Subcutaneous abdominal adipose tissue (tissue), 5 donors: Measurements from ENCODE around the gene APCDD1L.
"Not testable (repeated sequence)": the region's sequence is repeated elsewhere in the genome, so short reads cannot be mapped to it uniquely, and the experiment has no call there.

Experiments used
- H3K27ac ChIP-seq: one replicate; pipeline ENCODE4 v1.7.0; 2013; ENCODE audit warnings: low read depth, mild to moderate bottlenecking, inconsistent platforms, low read length, moderate library complexity
- H3K27me3 ChIP-seq, 5 donors: one replicate each; pipeline ENCODE4 v1.7.0; 2013; ENCODE audit warnings: low read length in 5 of 5, inconsistent platforms in 1 of 5; ENCODE audit not compliant: control insufficient read depth in 5 of 5, insufficient read depth in 4 of 5
- H3K36me3 ChIP-seq, 5 donors: one replicate each; pipeline ENCODE4 v1.7.0; 2013; ENCODE audit warnings: low read length in 5 of 5; ENCODE audit not compliant: control insufficient read depth in 5 of 5, insufficient read depth in 5 of 5
- H3K4me1 ChIP-seq, 5 donors: one replicate each; pipeline ENCODE4 v1.7.0; 2013; ENCODE audit warnings: low read length in 5 of 5, mild to moderate bottlenecking in 3 of 5, moderate library complexity in 1 of 5; ENCODE audit not compliant: control insufficient read depth in 5 of 5, insufficient read depth in 5 of 5
- H3K4me3 ChIP-seq, 5 donors: one replicate each; pipeline ENCODE4 v1.7.0; 2013; ENCODE audit warnings: low read length in 5 of 5, low read depth in 1 of 5
- H3K9ac ChIP-seq, 5 donors: one replicate each; pipeline ENCODE4 v1.7.0; 2013; ENCODE audit warnings: low read length in 5 of 5, mild to moderate bottlenecking in 4 of 5, moderate library complexity in 3 of 5
- H3K9me3 ChIP-seq, 5 donors: one replicate each; pipeline ENCODE4 v1.7.0; 2013; ENCODE audit warnings: low read length in 5 of 5; ENCODE audit not compliant: control insufficient read depth in 5 of 5
- donor health status: healthy.
- donor health status: healthy.
- donor health status: healthy.
- donor health status: healthy.
- donor health status: healthy.

Gene APCDD1L

GRCh38 chr20:58418949-58419748, 96.0 kb downstream of the APCDD1L start:
- H3K9me3 ChIP-seq = no peaks in the 10 kb centered on the region
- H3K4me3 ChIP-seq = no peak overlapping the region
- peaks cover 4 to 31% (median 21%) of the 10 kb centered on the region in 5 donors for H3K36me3 ChIP-seq
- no peak overlapping the region for H3K27ac ChIP-seq
- H3K9ac ChIP-seq = no peak overlapping the region
- no peaks in the 10 kb centered on the region for H3K27me3 ChIP-seq
- H3K4me1 ChIP-seq = peaks cover 0 to 5% (median 0%) of the 10 kb centered on the region in 5 donors

GRCh38 chr20:58417438-58417837, 97.8 kb downstream of the APCDD1L start:
- no peak overlapping the region for H3K27ac ChIP-seq
- peaks cover 4 to 31% (median 20%) of the 10 kb centered on the region in 5 donors for H3K36me3 ChIP-seq
- peaks cover 0 to 5% (median 0%) of the 10 kb centered on the region in 5 donors for H3K4me1 ChIP-seq
- no peaks in the 10 kb centered on the region for H3K27me3 ChIP-seq
- no peaks in the 10 kb centered on the region for H3K9me3 ChIP-seq
- no peak overlapping the region for H3K4me3 ChIP-seq
- no peak overlapping the region for H3K9ac ChIP-seq

GRCh38 chr20:58416835-58417234, 98.4 kb downstream of the APCDD1L start:
- Histone ChIP-seq H3K9me3 (no peaks in the 10 kb centered on the region), H3K4me1 (peaks cover 0 to 5% (median 0%) of the 10 kb centered on the region in 5 donors), H3K4me3 (no peak overlapping the region), H3K27ac (no peak overlapping the region), H3K27me3 (no peaks in the 10 kb centered on the region), H3K9ac (no peak overlapping the region), H3K36me3 (peaks cover 4 to 27% (median 18%) of the 10 kb centered on the region in 5 donors)

GRCh38 chr20:58416057-58416456, 99.1 kb downstream of the APCDD1L start:
- H3K4me1 ChIP-seq = peaks cover 0 to 5% (median 0%) of the 10 kb centered on the region in 5 donors
- no peaks in the 10 kb centered on the region for H3K9me3 ChIP-seq
- no peak overlapping the region for H3K9ac ChIP-seq
- H3K4me3 ChIP-seq = no peak overlapping the region
- H3K27ac ChIP-seq = no peak overlapping the region
- H3K36me3 ChIP-seq = peaks cover 2 to 19% (median 18%) of the 10 kb centered on the region in 5 donors
- no peaks in the 10 kb centered on the region for H3K27me3 ChIP-seq

- not testable (repeated sequence) for H3K9ac ChIP-seq, H3K4me3 ChIP-seq
Measured at GRCh38 chr20:58414786-58415185, 100.4 kb downstream of the APCDD1L start.

GRCh38 chr20:58414216-58414615, 101.0 kb downstream of the APCDD1L start:
- not testable (repeated sequence) for H3K27me3 ChIP-seq, H3K36me3 ChIP-seq, H3K9ac ChIP-seq, H3K4me1 ChIP-seq, H3K4me3 ChIP-seq, H3K27ac ChIP-seq, H3K9me3 ChIP-seq

More at GRCh38 chr20:58414786-58415185, 100.4 kb downstream of the APCDD1L start:
- H3K27me3 ChIP-seq, H3K9me3 ChIP-seq, H3K36me3 ChIP-seq, H3K27ac ChIP-seq, H3K4me1 ChIP-seq: not testable (repeated sequence)
